ENCODE data around the gene EGFL7.

GRCh38 chr9:136703276-136703860, 40.7 kb downstream of the EGFL7 start:
- TF ChIP-seq, protein P1, sequence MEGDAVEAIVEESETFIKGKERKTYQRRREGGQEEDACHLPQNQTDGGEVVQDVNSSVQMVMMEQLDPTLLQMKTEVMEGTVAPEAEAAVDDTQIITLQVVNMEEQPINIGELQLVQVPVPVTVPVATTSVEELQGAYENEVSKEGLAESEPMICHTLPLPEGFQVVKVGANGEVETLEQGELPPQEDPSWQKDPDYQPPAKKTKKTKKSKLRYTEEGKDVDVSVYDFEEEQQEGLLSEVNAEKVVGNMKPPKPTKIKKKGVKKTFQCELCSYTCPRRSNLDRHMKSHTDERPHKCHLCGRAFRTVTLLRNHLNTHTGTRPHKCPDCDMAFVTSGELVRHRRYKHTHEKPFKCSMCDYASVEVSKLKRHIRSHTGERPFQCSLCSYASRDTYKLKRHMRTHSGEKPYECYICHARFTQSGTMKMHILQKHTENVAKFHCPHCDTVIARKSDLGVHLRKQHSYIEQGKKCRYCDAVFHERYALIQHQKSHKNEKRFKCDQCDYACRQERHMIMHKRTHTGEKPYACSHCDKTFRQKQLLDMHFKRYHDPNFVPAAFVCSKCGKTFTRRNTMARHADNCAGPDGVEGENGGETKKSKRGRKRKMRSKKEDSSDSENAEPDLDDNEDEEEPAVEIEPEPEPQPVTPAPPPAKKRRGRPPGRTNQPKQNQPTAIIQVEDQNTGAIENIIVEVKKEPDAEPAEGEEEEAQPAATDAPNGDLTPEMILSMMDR (IDR thresholded peaks at IDR 0.05) = no peak
- TF ChIP-seq POLR2A (IDR thresholded peaks at IDR 0.05) = no peak
